ENCODE measurements around the gene KCNH5. TPM values are rescaled to one million over a fixed set of nuclear protein-coding genes. Genes with fewer than 3 reads are reported as not detected.

Gene KCNH5
- total RNA-seq, 3 donors from 2014 or later = not detected

DNA sequence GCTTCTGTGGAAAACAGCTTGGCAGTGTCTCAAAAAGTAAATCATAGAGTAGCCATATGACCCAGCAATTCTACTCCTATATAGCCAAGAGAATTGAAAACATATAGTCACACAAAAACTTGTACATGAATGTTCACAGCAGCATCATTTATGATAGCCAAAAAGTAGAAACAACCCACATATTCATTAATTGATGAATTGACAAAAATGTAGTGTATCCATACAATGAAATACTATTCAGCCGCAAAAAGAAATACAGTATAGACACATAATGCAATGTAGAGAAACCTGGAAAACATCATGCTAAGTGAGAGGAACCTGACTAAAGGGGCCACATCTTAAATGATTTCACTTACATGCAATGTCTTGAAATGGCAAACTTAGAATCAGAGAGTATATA lies 326.6 kb downstream of the KCNH5 start:
- H3K4me3 Mint-ChIP-seq = no peak overlapping the region
- H3K27me3 Mint-ChIP-seq (ENCODE audit: low read depth) = no peaks in the 10 kb centered on the region
- DNase-seq = no peak
- H3K36me3 Mint-ChIP-seq (ENCODE audit: insufficient read depth) = no peaks in the 10 kb centered on the region
- H3K9me3 Mint-ChIP-seq = peaks cover 11% of the 10 kb centered on the region
- no peaks in the 10 kb centered on the region for H3K4me1 Mint-ChIP-seq (ENCODE audit: low read depth)
- no peak for ATAC-seq

- ATAC-seq = no peak
- Mint-ChIP-seq H3K36me3 (ENCODE audit: insufficient read depth) (no peaks in the 10 kb centered on the region), H3K4me3 (no peak overlapping the region)
Observed at GRCh38 chr14:62711351-62712023, 333.8 kb downstream of the KCNH5 start.

GRCh38 chr14:62710811-62711210 lies 334.4 kb downstream of the KCNH5 start:
- H3K36me3 Mint-ChIP-seq (ENCODE audit: insufficient read depth) = no peaks in the 10 kb centered on the region

More at GRCh38 chr14:62711351-62712023, 333.8 kb downstream of the KCNH5 start:
- H3K4me1 Mint-ChIP-seq (ENCODE audit: low read depth) = no peaks in the 10 kb centered on the region
- peaks cover 5% of the 10 kb centered on the region for H3K9me3 Mint-ChIP-seq
- DNase-seq = no peak
- H3K27me3 Mint-ChIP-seq (ENCODE audit: low read depth) = no peaks in the 10 kb centered on the region

GRCh38 chr14:62709773-62710172 lies 335.5 kb downstream of the KCNH5 start:
- no peaks in the 10 kb centered on the region for H3K27me3 Mint-ChIP-seq (ENCODE audit: low read depth)
- H3K4me3 Mint-ChIP-seq = no peak overlapping the region
- ATAC-seq (no peak), DNase-seq (no peak)
- no peaks in the 10 kb centered on the region for H3K36me3 Mint-ChIP-seq (ENCODE audit: insufficient read depth)
- peaks cover 5% of the 10 kb centered on the region for H3K9me3 Mint-ChIP-seq
- no peaks in the 10 kb centered on the region for H3K4me1 Mint-ChIP-seq (ENCODE audit: low read depth)

More at GRCh38 chr14:62710811-62711210, 334.4 kb downstream of the KCNH5 start:
- H3K9me3 Mint-ChIP-seq = peaks cover 5% of the 10 kb centered on the region
- H3K27me3 Mint-ChIP-seq (ENCODE audit: low read depth) = no peaks in the 10 kb centered on the region
- no peaks in the 10 kb centered on the region for H3K4me1 Mint-ChIP-seq (ENCODE audit: low read depth)
- DNase-seq (no peak), ATAC-seq (no peak)
- no peak overlapping the region for H3K4me3 Mint-ChIP-seq

GRCh38 chr14:62706217-62706616 lies 339.0 kb downstream of the KCNH5 start:
- peaks cover 5% of the 10 kb centered on the region for H3K9me3 Mint-ChIP-seq

GRCh38 chr14:62697461-62697860 lies 347.8 kb downstream of the KCNH5 start:
- H3K4me1 Mint-ChIP-seq (ENCODE audit: low read depth) = no peaks in the 10 kb centered on the region
- no peak for ATAC-seq
- H3K27me3 Mint-ChIP-seq (ENCODE audit: low read depth) = no peaks in the 10 kb centered on the region
- H3K9me3 Mint-ChIP-seq = peaks cover 4% of the 10 kb centered on the region
- DNase-seq = no peak
- no peaks in the 10 kb centered on the region for H3K36me3 Mint-ChIP-seq (ENCODE audit: insufficient read depth)
- no peak overlapping the region for H3K4me3 Mint-ChIP-seq

More at GRCh38 chr14:62706217-62706616, 339.0 kb downstream of the KCNH5 start:
- Mint-ChIP-seq H3K4me1 (ENCODE audit: low read depth) (no peaks in the 10 kb centered on the region), H3K36me3 (ENCODE audit: insufficient read depth) (no peaks in the 10 kb centered on the region), H3K4me3 (no peak overlapping the region), H3K27me3 (ENCODE audit: low read depth) (no peaks in the 10 kb centered on the region)
- DNase-seq = no peak
- ATAC-seq = no peak

DNA sequence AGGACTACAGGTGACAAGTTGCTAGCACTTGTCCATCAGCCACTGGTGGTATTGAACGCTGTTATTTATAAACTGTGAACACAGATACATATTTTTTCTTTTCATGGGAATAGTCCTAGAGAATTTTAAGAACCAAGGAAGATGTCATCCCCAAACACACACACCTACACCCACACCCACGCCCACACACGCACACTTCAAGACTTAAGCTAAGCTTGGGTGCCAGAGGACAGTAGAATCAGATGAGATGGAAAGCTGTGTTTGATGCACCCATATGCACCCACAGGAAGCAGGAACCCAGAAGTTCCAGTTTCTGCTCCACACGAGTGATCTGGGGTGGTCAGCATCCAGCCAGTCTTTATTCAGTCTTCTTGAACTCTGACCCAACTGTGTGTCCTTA lies 348.3 kb downstream of the KCNH5 start:
- DNase-seq (no peak), ATAC-seq (no peak)
- no peak overlapping the region for H3K4me3 Mint-ChIP-seq
- H3K9me3 Mint-ChIP-seq = peaks cover 4% of the 10 kb centered on the region
- H3K4me1 Mint-ChIP-seq (ENCODE audit: low read depth) = no peaks in the 10 kb centered on the region
- H3K36me3 Mint-ChIP-seq (ENCODE audit: insufficient read depth) = no peaks in the 10 kb centered on the region
- no peaks in the 10 kb centered on the region for H3K27me3 Mint-ChIP-seq (ENCODE audit: low read depth)

- Mint-ChIP-seq H3K4me1 (ENCODE audit: low read depth) (no peaks in the 10 kb centered on the region), H3K36me3 (ENCODE audit: insufficient read depth) (no peaks in the 10 kb centered on the region), H3K27me3 (ENCODE audit: low read depth) (no peaks in the 10 kb centered on the region), H3K9me3 (peaks cover 4% of the 10 kb centered on the region), H3K4me3 (no peak overlapping the region)
- DNase-seq (no peak), ATAC-seq (no peak)
Observed at GRCh38 chr14:62696331-62696924, 348.8 kb downstream of the KCNH5 start.

- Mint-ChIP-seq H3K36me3 (ENCODE audit: insufficient read depth) (no peaks in the 10 kb centered on the region), H3K27me3 (ENCODE audit: low read depth) (no peaks in the 10 kb centered on the region), H3K4me1 (ENCODE audit: low read depth) (no peaks in the 10 kb centered on the region), H3K4me3 (no peak overlapping the region), H3K9me3 (peaks cover 4% of the 10 kb centered on the region)
- ATAC-seq (no peak), DNase-seq (no peak)
Observed at GRCh38 chr14:62694075-62694474, 351.2 kb downstream of the KCNH5 start.

- Mint-ChIP-seq H3K4me3 (no peak overlapping the region), H3K27me3 (ENCODE audit: low read depth) (no peaks in the 10 kb centered on the region), H3K4me1 (ENCODE audit: low read depth) (no peaks in the 10 kb centered on the region), H3K9me3 (peaks cover 4% of the 10 kb centered on the region), H3K36me3 (ENCODE audit: insufficient read depth) (no peaks in the 10 kb centered on the region)
- ATAC-seq (no peak), DNase-seq (no peak)
Observed at GRCh38 chr14:62692490-62693106, 352.7 kb downstream of the KCNH5 start.

GRCh38 chr14:62691647-62692489 lies 353.4 kb downstream of the KCNH5 start:
- no peaks in the 10 kb centered on the region for H3K27me3 Mint-ChIP-seq (ENCODE audit: low read depth)

GRCh38 chr14:62689733-62690132 lies 355.5 kb downstream of the KCNH5 start:
- Mint-ChIP-seq H3K4me1 (ENCODE audit: low read depth) (no peaks in the 10 kb centered on the region), H3K27me3 (ENCODE audit: low read depth) (no peaks in the 10 kb centered on the region), H3K4me3 (no peak overlapping the region), H3K9me3 (peaks cover 4% of the 10 kb centered on the region), H3K36me3 (ENCODE audit: insufficient read depth) (no peaks in the 10 kb centered on the region)
- ATAC-seq = no peak
- no peak for DNase-seq

More at GRCh38 chr14:62691647-62692489, 353.4 kb downstream of the KCNH5 start:
- no peaks in the 10 kb centered on the region for H3K4me1 Mint-ChIP-seq (ENCODE audit: low read depth)
- H3K4me3 Mint-ChIP-seq = no peak overlapping the region
- DNase-seq (no peak), ATAC-seq (no peak)
- peaks cover 4% of the 10 kb centered on the region for H3K9me3 Mint-ChIP-seq
- H3K36me3 Mint-ChIP-seq (ENCODE audit: insufficient read depth) = no peaks in the 10 kb centered on the region

GRCh38 chr14:62687818-62688217 lies 357.4 kb downstream of the KCNH5 start:
- H3K4me1 Mint-ChIP-seq (ENCODE audit: low read depth) = no peaks in the 10 kb centered on the region
- no peaks in the 10 kb centered on the region for H3K9me3 Mint-ChIP-seq
- ATAC-seq (no peak), DNase-seq (no peak)
- no peaks in the 10 kb centered on the region for H3K36me3 Mint-ChIP-seq (ENCODE audit: insufficient read depth)
- no peak overlapping the region for H3K4me3 Mint-ChIP-seq
- H3K27me3 Mint-ChIP-seq (ENCODE audit: low read depth) = no peaks in the 10 kb centered on the region

DNA sequence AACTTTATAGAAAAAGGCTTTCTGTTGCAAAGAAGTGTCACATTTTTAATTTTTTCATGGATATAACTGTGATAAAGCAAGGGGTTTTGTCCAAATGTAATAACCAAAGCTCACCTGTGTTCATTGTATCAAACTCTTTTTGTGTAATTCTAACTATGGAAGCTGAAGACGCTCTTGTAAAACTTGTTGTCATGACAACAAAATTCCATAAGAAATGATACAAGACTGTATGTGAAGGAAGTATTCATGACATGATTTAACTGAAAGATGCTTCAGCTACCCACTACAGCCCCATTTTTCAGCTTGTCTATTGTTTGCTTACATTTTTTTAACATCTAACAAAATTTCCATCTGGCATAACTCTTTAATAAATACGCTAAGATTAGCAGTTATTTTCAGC lies 360.9 kb downstream of the KCNH5 start:
- no peak overlapping the region for H3K4me3 Mint-ChIP-seq
- no peaks in the 10 kb centered on the region for H3K9me3 Mint-ChIP-seq
- H3K36me3 Mint-ChIP-seq (ENCODE audit: insufficient read depth) = no peaks in the 10 kb centered on the region
- no peaks in the 10 kb centered on the region for H3K4me1 Mint-ChIP-seq (ENCODE audit: low read depth)
- no peaks in the 10 kb centered on the region for H3K27me3 Mint-ChIP-seq (ENCODE audit: low read depth)
- DNase-seq = no peak
- ATAC-seq = no peak

Data from activated T-cell treated with anti-CD3 and anti-CD28 coated beads, Interleukin-2, amount 50 U/mL, for 4 hours (primary cell).